H9 (cell line): ENCODE data around the gene GAS1. TPM values are rescaled to one million over a fixed set of nuclear protein-coding genes. Genes with fewer than 3 reads are reported as not detected.

ENCODE experiments used
- DNase-seq: peaks from one replicate; pipeline ENCODE4 v3.0.0-alpha.2; 2017
- H2AFZ ChIP-seq: one replicate; pipeline ENCODE4 v1.6.1; 2013; ENCODE audit warnings: mild to moderate bottlenecking, low read length, control low read depth, moderate library complexity
- H2AK5ac ChIP-seq: 2 replicates; pipeline ENCODE4 v1.6.1; 2013; ENCODE audit warnings: low read length, control low read depth, mixed read lengths; ENCODE audit not compliant: insufficient read length
- H2BK120ac ChIP-seq: one replicate; pipeline ENCODE4 v1.6.1; 2013; ENCODE audit warnings: low read depth, mild to moderate bottlenecking, low read length, control low read depth, inconsistent platforms; ENCODE audit not compliant: poor library complexity, severe bottlenecking
- H2BK12ac ChIP-seq: 2 replicates; pipeline ENCODE4 v1.6.1; 2013; ENCODE audit warnings: low read length, control low read depth, mixed read lengths, low read depth; ENCODE audit not compliant: insufficient read length
- H2BK15ac ChIP-seq: 2 replicates; pipeline ENCODE4 v1.6.1; 2013; ENCODE audit warnings: low read depth, low read length, control low read depth
- H2BK20ac ChIP-seq: one replicate; pipeline ENCODE4 v1.6.1; 2013; ENCODE audit warnings: low read depth, mild to moderate bottlenecking, low read length, control low read depth, inconsistent platforms; ENCODE audit not compliant: poor library complexity, severe bottlenecking
- H2BK5ac ChIP-seq: 2 replicates; pipeline ENCODE4 v1.6.1; 2013; ENCODE audit warnings: low read length, control low read depth, mixed read lengths; ENCODE audit not compliant: insufficient read length
- H3K14ac ChIP-seq: 2 replicates; pipeline ENCODE4 v1.6.1; 2013; ENCODE audit warnings: low read length, control low read depth; ENCODE audit not compliant: insufficient read depth
- H3K18ac ChIP-seq: 2 replicates; pipeline ENCODE4 v1.6.1; 2013; ENCODE audit warnings: low read depth, mild to moderate bottlenecking, mixed read lengths, low read length, control low read depth; ENCODE audit not compliant: insufficient read length
- H3K23ac ChIP-seq: 2 replicates; pipeline ENCODE4 v1.6.1; 2013; ENCODE audit warnings: low read length, control low read depth, mixed read lengths, low read depth; ENCODE audit not compliant: insufficient read length
- H3K23me2 ChIP-seq: 2 replicates; pipeline ENCODE4 v1.6.1; 2013; ENCODE audit warnings: low read depth, mild to moderate bottlenecking, mixed read lengths, low read length, control low read depth; ENCODE audit not compliant: insufficient read length, poor library complexity, severe bottlenecking
- H3K27ac ChIP-seq: 2 replicates; pipeline ENCODE4 v1.5.1; 2013; ENCODE audit warnings: low read length, control low read depth, mixed read lengths, low read depth; ENCODE audit not compliant: insufficient read length
- H3K27me3 ChIP-seq: 2 replicates; pipeline ENCODE4 v1.6.1; 2013; ENCODE audit warnings: low read length, control low read depth, inconsistent platforms; ENCODE audit not compliant: insufficient read depth
- H3K4ac ChIP-seq: 2 replicates; pipeline ENCODE4 v1.6.1; 2013; ENCODE audit warnings: low read depth, mild to moderate bottlenecking, control low read depth, inconsistent platforms, low read length, moderate library complexity
- H3K4me1 ChIP-seq: 2 replicates; pipeline ENCODE4 v1.6.1; 2013; ENCODE audit warnings: low read length, control low read depth, inconsistent platforms; ENCODE audit not compliant: insufficient read depth
- H3K4me2 ChIP-seq: 2 replicates; pipeline ENCODE4 v1.6.1; 2013; ENCODE audit warnings: low read length, control low read depth, mixed read lengths; ENCODE audit not compliant: insufficient read length, insufficient read depth
- H3K56ac ChIP-seq: 2 replicates; pipeline ENCODE4 v1.6.1; 2013; ENCODE audit warnings: low read depth, mild to moderate bottlenecking, mixed read lengths, low read length, control low read depth; ENCODE audit not compliant: insufficient read length
- H3K79me1 ChIP-seq: 2 replicates; pipeline ENCODE4 v1.6.1; 2013; ENCODE audit warnings: low read depth, mild to moderate bottlenecking, moderate library complexity, low read length, control low read depth, inconsistent platforms; ENCODE audit not compliant: insufficient read depth, poor library complexity, severe bottlenecking
- H3K79me2 ChIP-seq: 2 replicates; pipeline ENCODE4 v1.6.1; 2013; ENCODE audit warnings: low read length, control low read depth, inconsistent platforms; ENCODE audit not compliant: insufficient read depth
- H3K9ac ChIP-seq: 2 replicates; pipeline ENCODE4 v1.6.1; 2013; ENCODE audit warnings: low read length, control low read depth, mixed read lengths; ENCODE audit not compliant: insufficient read length; ENCODE audit errors: extremely low read depth
- H3K9me3 ChIP-seq: one replicate; pipeline ENCODE4 v1.6.1; 2013; ENCODE audit warnings: low read depth, low read length, inconsistent platforms; ENCODE audit not compliant: control insufficient read depth
- H3T11ph ChIP-seq: one replicate; pipeline ENCODE4 v1.6.1; 2013; ENCODE audit warnings: mild to moderate bottlenecking, low read length, control low read depth, inconsistent platforms
- H4K20me1 ChIP-seq: one replicate; pipeline ENCODE4 v1.6.1; 2013; ENCODE audit not compliant: control insufficient read depth, insufficient read length, insufficient read depth
- H4K5ac ChIP-seq: 2 replicates; pipeline ENCODE4 v1.6.1; 2013; ENCODE audit warnings: low read depth, mild to moderate bottlenecking, mixed read lengths, low read length, control low read depth; ENCODE audit not compliant: insufficient read length
- H4K8ac ChIP-seq: replicated peaks from 2 replicates; pipeline ENCODE4 v1.6.1; 2013; ENCODE audit warnings: low read length, control low read depth, mixed read lengths, low read depth; ENCODE audit not compliant: insufficient read length
- H4K91ac ChIP-seq: 2 replicates; pipeline ENCODE4 v1.6.1; 2013; ENCODE audit warnings: low read depth, mild to moderate bottlenecking, moderate library complexity, mixed read lengths, low read length, control low read depth; ENCODE audit not compliant: insufficient read length
- H3K27ac Mint-ChIP-seq, 3 experiments: 2 replicates in 2 of 3; 3 replicates in 1 of 3; pipeline ENCODE4 v1.8.0; 2020 to 2021; ENCODE audit warnings: mixed read lengths in 3 of 3, mild to moderate bottlenecking in 1 of 3, moderate library complexity in 1 of 3
- H3K27me3 Mint-ChIP-seq: 2 replicates; pipeline ENCODE4 v1.8.0; 2021; ENCODE audit warnings: low read depth, mild to moderate bottlenecking, moderate library complexity, mixed read lengths
- H3K36me3 Mint-ChIP-seq, 3 experiments: 2 replicates in 2 of 3; 3 replicates in 1 of 3; pipeline ENCODE4 v1.8.0; 2020 to 2021; ENCODE audit warnings: low read depth in 3 of 3, mixed read lengths in 3 of 3; ENCODE audit not compliant: insufficient read depth in 1 of 3
- H3K4me1 Mint-ChIP-seq, 2 experiments: 2 replicates each; pipeline ENCODE4 v1.8.0; 2020; ENCODE audit warnings: mixed read lengths in 2 of 2
- H3K4me3 Mint-ChIP-seq, 2 experiments: 2 replicates in 1 of 2; 3 replicates in 1 of 2; pipeline ENCODE4 v1.8.0; 2020 to 2021; ENCODE audit warnings: mild to moderate bottlenecking in 2 of 2, mixed read lengths in 2 of 2, moderate library complexity in 1 of 2
- H3K9me3 Mint-ChIP-seq, 2 experiments: 2 replicates in 1 of 2; 3 replicates in 1 of 2; pipeline ENCODE4 v1.8.0; 2020; ENCODE audit warnings: mild to moderate bottlenecking in 2 of 2, mixed read lengths in 2 of 2, moderate library complexity in 1 of 2
- WGBS: extraction: QIAGEN DNeasy Blood & Tissue Kit; methylation state at CpG from one replicate; pipeline ENCODE4 v1.1.7; 2013; ENCODE audit warnings: missing lambda C conversion rate, low lambda C conversion rate, mixed read lengths; ENCODE audit not compliant: insufficient read length; ENCODE audit errors: extremely low coverage; 5-methylcytosine and 5-hydroxymethylcytosine counted together
- total RNA-seq: library from RNA; stranded (reverse); gene quantifications from 2 replicates; pipeline ENCODE4 v1.2.1, GENCODE V29; 2021
- TF ChIP-seq, protein P1 (sequence below): fragments of 200-600 bp; sonication (generic); conservative IDR thresholded peaks from 3 replicates; pipeline ENCODE4 v1.8.0; 2021; ENCODE audit warnings: antibody characterized with exemption, mild to moderate bottlenecking

The GAS1 gene
- total RNA-seq, 1 experiment from 2014 or later, result 2.3 TPM

- H3K79me2 ChIP-seq, result no peaks in the 10 kb centered on the region
- H3K27ac Mint-ChIP-seq, result no peak overlapping the region
- H2BK12ac ChIP-seq, result no peak overlapping the region
- DNase-seq, result no peak
- H3T11ph ChIP-seq, result no peak overlapping the region
- H3K79me1 ChIP-seq, result no peaks in the 10 kb centered on the region
- no peak overlapping the region for H3K56ac ChIP-seq
- H3K4me2 ChIP-seq, result no peak overlapping the region
- no peak overlapping the region for H4K5ac ChIP-seq
- no peak overlapping the region for H3K18ac ChIP-seq
- H2BK120ac ChIP-seq, result no peak overlapping the region
- H3K36me3 Mint-ChIP-seq, result no peaks in the 10 kb centered on the region; a peak in 1 of 7 replicates
- H4K91ac ChIP-seq, result no peak overlapping the region
- no peak overlapping the region for H3K23ac ChIP-seq
- H2BK15ac ChIP-seq, result no peak overlapping the region
- no peaks in the 10 kb centered on the region for H3K9me3 Mint-ChIP-seq
- no peak overlapping the region for H3K27ac ChIP-seq
- no peaks in the 10 kb centered on the region for H3K27me3 ChIP-seq
- no peaks in the 10 kb centered on the region for H3K9me3 ChIP-seq
- TF ChIP-seq, protein P1, sequence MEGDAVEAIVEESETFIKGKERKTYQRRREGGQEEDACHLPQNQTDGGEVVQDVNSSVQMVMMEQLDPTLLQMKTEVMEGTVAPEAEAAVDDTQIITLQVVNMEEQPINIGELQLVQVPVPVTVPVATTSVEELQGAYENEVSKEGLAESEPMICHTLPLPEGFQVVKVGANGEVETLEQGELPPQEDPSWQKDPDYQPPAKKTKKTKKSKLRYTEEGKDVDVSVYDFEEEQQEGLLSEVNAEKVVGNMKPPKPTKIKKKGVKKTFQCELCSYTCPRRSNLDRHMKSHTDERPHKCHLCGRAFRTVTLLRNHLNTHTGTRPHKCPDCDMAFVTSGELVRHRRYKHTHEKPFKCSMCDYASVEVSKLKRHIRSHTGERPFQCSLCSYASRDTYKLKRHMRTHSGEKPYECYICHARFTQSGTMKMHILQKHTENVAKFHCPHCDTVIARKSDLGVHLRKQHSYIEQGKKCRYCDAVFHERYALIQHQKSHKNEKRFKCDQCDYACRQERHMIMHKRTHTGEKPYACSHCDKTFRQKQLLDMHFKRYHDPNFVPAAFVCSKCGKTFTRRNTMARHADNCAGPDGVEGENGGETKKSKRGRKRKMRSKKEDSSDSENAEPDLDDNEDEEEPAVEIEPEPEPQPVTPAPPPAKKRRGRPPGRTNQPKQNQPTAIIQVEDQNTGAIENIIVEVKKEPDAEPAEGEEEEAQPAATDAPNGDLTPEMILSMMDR, result no peak
- no peak overlapping the region for H2BK20ac ChIP-seq
- WGBS, result no CpG with 5 or more reads among the region's 2 CpGs
- H3K9ac ChIP-seq, result no peak overlapping the region
- H3K4me3 Mint-ChIP-seq, result no peak overlapping the region
- H2AFZ ChIP-seq, result no peak overlapping the region
- no peaks in the 10 kb centered on the region for H4K20me1 ChIP-seq
- H3K4ac ChIP-seq, result no peak overlapping the region
- no peaks in the 10 kb centered on the region for H3K4me1 ChIP-seq
- H3K14ac ChIP-seq, result no peak overlapping the region
- H4K8ac ChIP-seq, result no peak overlapping the region
- no peaks in the 10 kb centered on the region; the same call in none of the 2 replicates for H3K27me3 Mint-ChIP-seq
- H2AK5ac ChIP-seq, result no peak overlapping the region
- H3K23me2 ChIP-seq, result no peaks in the 10 kb centered on the region
- no peak overlapping the region for H2BK5ac ChIP-seq
- H3K4me1 Mint-ChIP-seq, result peaks cover 4% of the 10 kb centered on the region in 2 experiments; a peak in 3 of 4 replicates
Measured at GRCh38 chr9:86978413-86978812, 31.1 kb upstream of the GAS1 start.
